Kidney glomerular epithelial cell (primary cell): ENCODE measurements around the gene LRMDA.

Experiments used
- DNase-seq: peaks from one replicate; lab custom pipeline; 2025; lab: John Stamatoyannopoulos, UW

Gene LRMDA

GRCh38 chr10:75542084-75542483, 110.7 kb downstream of the LRMDA start:
- DNase-seq, result no peak

DNA sequence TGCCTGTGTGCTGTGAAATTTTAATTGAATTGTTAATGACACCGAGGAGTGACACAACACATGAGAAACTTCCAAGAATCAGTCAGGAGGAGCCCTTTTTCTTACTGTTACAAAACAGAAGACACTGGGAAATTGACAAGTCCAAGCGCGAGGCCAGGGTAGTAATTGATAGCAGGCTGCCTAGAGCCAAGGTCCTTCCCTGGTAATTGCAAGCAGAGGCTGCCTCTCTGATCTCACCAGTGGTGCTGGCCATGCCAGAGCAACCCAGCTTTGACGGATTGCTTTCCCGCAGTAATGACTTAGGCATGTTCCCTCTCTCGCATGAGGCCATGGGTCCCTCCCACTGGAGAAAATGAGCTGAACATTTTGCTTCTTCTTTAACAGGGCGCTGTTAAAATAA, 111.5 kb downstream of the LRMDA start:
- peak; percentile 24 for DNase-seq

DNA sequence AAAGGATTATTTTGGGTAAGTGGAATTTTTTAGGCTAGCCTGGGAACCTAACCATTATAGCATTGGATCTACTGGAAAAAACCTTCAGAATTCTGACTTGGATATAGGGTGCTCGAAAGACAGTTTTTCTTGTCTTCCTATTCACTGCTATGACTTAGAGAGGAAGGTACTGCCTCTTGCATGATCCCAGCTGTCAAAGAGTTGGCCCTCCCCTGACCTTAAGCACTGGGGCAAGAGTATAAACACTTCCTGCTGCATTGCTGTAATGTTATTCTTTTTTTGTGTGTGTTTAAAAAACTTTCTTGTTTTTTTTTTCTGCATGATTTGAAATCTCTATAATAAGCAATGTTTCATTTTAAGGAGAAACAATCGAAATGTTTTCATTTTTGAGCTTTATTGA, 113.0 kb downstream of the LRMDA start:
- DNase-seq, result peak; percentile 31

DNA sequence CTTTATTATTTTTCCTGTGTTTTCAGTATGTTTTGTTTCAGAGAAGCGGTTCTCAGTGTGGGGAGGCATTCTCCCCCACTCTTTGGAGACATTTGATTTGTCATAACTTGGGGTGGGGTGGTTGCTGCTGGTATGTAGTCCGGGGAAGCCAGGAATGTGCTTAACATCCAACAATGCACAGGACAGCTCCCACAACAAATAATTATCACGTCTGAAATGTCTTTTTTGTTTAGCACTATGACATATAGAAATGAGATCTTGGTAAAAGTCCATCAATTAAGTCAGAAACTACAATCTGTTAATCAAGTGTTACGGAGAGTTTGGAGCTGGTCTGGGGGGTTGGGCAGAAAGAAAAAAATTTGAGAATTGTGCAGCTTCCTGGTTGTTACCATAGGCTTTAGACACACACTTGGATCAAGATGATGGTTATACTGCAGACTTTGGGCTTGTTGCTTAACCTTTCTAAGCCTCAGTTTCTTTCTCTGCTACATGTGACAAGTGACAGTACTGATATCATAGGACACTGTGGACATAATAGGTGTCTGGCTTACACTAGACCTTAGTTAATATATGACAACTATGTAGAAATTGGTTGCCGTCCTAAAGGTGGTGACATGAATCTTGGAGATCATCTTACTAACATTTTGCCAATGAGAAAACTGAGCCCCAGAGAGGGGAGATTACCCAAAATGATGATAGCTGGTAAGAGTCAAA, 113.7 kb downstream of the LRMDA start:
- DNase-seq, result peak; percentile 25

- no peak for DNase-seq
Measured at GRCh38 chr10:75546004-75546403, 114.6 kb downstream of the LRMDA start.

DNA sequence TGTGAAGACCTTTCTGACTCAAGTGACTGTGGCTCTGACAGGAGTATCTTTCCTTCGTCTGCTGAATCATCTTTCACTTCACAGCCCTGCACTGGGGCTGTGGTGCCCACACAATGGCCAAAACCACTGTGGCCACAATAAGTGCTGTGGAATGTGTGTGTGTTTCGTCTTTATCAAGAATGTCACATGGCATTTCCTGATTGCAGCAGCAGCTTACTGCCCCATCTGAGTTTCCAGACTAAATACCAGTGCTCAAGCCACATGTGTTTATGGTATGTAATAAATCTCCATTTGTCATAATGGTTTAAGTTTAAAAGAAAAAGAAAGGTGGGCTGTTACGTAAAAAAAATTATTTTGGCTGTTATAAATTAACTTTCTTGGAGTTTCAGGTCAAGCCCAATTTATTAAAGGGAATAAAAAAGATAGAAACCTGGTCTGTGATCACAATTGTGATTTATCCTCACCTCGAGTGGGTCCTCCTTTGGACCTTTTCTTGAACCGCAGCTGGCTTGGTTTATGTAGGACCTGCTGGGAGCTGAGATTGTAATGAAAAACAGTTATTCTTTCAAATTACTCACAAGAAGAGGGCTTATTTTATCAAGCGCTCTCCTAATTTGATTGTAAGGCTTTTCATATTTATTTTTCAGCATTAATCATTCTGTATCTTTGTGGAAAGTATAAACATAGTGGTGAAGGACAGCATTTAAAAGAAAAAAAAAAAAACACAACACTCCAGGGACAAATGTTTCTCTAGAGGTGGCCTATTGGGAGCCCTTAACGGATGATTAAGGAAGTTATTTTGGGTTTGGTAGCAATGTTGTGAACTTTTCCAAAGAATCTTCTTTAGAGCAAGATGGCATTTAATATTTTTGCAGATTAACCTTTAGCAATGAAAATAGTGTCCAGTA, 116.2 kb downstream of the LRMDA start:
- DNase-seq, result peak; percentile 81

DNA sequence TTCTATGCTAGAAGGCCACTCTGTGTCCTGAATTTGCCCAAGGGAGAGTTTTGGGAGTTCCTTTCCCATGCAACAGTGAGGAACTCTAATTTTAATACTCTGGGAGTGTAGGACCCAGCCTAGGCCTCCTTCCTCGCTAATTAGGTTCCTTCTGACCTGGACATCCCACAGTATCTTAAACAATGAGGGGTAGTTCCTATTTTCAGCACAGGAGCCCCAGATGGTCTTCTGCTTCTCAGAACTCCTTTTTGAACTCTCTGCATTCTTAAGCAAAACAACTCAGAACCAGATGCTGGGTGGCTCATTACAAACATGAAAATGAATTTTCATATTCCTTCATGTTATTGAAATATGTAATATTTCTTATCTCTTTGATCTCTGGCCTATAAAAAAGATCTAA, 116.9 kb downstream of the LRMDA start:
- no peak for DNase-seq

GRCh38 chr10:75550191-75550590, 118.8 kb downstream of the LRMDA start:
- DNase-seq, result no peak

DNA sequence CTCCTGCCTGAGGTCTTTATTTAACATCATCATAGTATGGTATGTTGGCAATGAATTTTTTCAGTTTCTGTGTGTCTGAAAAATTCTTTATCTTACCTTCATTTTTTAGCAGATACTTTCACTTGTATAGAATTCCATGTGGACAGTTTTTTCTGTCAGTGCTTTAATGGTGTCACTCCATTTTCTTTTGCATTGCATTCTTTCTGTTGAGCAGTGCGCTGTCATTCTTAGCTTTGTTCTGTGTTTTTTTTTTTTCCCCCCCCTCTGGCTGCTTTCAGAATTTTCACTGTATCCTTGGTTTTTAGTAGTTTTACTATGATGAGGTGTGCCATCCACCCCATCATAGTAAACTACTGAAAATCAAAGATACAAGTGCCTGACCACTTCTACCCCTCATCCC, 120.7 kb downstream of the LRMDA start:
- DNase-seq, result no peak

DNA sequence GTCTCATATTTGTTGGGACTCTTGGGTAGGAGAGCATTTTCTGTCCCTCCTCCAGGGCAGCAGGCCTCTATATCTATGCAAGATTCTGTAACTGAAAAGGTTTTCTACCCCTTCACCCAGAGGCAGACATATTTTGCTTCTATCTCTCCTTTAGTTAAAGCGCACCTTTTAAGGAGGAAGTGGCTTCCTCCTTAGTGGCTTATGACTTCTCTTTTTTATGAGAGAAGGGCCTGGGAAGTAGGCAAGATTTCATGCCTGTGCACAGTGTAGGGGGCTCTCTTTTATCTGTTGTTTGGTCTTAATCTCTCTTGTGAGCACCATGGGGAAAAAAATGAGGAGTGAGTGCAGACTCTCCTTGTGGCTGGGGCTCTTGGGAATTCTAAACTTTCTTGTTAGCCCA, 122.1 kb downstream of the LRMDA start:
- no peak for DNase-seq

DNA sequence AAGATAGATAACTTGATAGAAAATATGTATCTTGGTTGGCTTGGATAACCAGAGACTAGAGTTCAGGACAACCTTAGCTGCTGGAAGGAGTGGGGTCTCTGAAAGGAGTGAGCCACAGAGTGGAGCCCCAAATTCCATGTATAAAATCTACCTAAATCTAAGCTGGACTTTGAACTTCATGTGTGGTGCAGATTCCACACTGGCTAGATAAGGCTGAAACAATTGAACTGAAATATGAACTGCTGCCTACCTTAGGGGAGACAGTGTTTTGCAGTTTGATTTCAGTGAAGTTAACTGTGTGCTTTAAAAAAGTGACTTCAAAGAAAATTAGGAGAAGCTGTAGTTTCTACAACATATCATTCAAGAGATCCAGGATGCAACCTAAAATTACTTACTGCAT, 123.9 kb downstream of the LRMDA start:
- DNase-seq, result no peak

GRCh38 chr10:75556320-75556719, 124.9 kb downstream of the LRMDA start:
- no peak for DNase-seq

DNA sequence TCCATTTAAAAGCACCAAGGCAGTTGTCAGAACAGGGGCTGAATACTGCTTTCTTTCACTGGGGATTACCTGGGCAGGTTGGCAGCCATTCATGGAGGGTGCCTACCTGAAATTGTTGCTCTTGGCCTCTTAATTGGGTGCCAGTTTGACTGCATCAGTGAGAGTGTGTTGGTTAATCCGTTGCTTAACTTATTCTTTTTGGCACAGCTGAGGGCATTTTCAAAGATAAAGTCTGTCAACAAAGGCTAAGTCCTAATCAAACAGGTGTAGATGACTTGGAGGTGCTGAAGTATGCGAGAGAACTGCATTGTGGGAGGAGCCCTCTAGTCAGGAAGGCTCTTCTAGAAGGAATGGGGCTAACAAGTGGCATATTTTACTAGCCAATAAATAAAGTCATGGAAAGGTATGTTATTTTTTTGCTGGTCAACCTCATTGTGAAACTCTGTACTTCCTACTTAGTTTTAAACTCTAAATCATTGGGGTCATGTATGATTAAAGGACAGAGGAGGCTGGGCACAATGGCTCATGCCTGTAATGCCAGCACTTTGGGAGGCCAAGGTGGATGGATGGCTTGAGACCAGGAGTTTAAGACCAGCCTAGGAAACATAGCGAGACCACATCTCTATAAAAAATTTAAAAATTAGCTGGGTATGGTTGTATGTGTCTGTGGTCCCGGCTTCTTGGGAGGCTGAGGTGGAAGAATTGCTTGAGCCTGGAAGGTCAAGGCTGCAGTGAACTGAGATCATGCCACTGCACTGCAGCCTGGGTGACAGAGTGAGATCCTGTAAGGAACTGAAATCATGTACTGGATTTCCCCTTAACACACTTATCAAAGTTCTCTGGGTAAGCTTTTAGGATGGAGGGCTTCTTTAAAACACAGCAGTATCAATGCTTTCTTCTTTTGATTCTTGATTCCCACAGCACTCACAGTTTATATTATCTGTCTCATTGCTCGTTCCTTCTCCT, 134.1 kb downstream of the LRMDA start:
- DNase-seq, result no peak

DNA sequence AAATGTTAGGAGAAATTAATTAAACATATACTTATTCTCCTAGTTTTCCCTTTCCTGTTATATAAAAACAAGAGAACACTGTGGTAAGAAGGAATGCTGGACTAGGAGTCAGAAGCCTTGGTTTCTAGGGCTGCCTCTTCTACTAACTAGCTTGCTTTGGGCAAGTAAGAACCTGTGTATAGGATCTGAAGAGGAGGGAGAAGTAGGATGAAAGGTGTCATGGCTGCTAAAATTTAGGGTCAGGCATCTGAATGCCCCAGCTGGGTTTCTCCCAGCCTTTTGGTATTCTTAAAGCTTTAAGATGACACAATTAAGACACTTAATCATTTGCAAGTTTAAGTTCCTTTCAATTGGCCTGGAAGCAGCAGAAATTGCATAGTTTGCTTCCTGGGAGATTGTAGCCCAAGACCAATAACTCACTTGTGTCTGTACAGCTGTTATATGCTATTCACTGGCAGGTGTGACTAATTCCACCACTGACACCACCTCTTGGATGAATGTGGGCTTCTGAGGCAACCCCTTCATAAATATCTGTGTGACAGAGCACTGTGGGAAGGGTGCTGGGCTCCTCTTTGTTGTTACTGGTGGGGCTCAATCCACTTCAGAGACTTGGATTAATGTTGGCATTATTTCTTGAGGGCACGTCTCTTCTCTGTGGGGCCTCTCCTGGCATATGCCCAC, 137.2 kb downstream of the LRMDA start:
- DNase-seq, result no peak

DNA sequence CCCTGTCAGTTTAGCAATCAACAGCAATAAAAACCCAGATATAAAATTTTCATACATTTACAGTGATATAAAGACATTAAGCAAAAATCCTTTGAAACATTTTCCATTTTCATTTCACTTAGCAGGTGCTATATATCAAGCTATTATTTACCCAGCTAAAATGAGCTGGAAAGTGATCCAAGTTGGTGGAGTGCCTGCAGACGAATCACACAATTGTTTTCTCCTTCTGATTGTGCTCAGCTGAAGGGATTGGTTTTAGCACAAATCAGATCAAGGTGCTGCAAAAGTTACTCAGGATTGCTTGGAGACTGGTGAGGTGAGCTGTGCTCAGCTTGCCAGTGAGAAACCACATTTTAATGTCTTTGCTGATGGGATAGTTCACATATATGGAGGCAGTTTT, 138.1 kb downstream of the LRMDA start:
- DNase-seq, result no peak

GRCh38 chr10:75572478-75572877, 141.1 kb downstream of the LRMDA start:
- DNase-seq, result no peak

DNA sequence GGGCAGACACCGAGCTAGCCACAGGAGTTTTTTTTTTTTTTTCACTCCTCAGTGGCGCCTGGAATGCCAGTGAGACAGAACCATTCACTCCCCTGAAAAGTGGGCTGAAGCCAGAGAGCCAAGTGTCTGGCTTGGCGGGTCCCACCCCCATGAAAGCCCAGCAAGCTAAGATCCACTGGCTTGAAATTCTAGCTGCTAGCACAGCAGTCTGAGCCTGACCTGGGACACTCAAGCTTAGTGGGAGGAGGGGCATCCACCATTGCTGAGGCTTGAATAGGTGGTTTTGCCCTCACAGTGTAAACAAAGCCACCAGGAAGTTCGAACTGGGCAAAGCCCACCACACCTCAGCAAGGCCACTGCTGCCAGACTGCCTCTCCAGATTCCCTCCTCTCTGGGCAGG, 144.5 kb downstream of the LRMDA start:
- no peak for DNase-seq

GRCh38 chr10:75582102-75582501, 150.7 kb downstream of the LRMDA start:
- no peak for DNase-seq

GRCh38 chr10:75585294-75585693, 153.9 kb downstream of the LRMDA start:
- no peak for DNase-seq

GRCh38 chr10:75586814-75587213, 155.4 kb downstream of the LRMDA start:
- no peak for DNase-seq

DNA sequence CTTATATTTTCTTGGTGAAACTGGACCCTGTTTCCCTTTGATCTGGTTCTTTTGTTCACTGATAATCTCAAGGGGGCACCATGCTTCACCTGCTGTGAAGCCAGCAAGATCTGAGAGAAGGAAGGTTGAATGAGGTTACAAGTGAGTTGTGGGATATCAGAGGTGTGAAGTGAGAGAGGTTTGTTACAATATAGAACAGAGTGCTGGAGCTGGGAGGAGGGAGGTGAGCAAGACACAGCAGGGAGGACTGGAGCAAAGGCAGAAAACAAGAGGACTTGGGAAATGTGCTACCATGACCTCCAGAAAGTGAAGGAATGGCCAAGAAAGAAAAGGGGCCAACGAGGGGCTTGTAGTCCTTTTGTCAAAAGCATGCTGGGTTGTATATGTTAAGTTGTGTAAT, 156.6 kb downstream of the LRMDA start:
- no peak for DNase-seq
